GM18505 (cell line): Measurements from ENCODE around the gene LHX5.

ENCODE experiments used
- ATAC-seq: cut with Tn5 transposase; IDR thresholded peaks from one replicate; pipeline ENCODE4 v1.9.1; 2021; ENCODE audit not compliant: unreplicated experiment
- POLR2A ChIP-seq: IDR thresholded peaks from 4 replicates; pipeline ENCODE4 v1.6.1; 2011; ENCODE audit warnings: borderline replicate concordance; ENCODE audit not compliant: insufficient read depth, insufficient read length; ENCODE audit errors: extremely low read depth

The LHX5 gene

DNA sequence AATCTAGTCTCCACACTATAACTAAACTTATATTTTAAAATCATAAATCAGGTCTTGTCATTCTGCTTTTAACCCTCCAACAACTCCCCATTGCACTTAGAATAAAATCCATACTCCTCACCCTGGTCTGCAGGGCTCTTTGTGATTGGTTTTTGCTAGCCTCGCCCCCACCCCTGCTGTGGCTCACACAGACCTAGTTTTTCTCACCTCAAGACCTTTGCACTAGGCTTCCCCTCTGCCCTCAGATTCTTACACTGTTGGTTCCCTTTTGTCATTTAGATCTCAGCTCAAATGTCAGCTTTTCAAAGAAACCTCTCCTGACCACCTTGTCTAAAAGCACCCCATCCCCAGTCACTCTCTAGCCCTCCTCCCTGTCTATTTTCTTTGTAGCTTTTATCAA, 10.7 kb upstream of the LHX5 start:
- no peak for TF ChIP-seq POLR2A
- no peak for ATAC-seq

DNA sequence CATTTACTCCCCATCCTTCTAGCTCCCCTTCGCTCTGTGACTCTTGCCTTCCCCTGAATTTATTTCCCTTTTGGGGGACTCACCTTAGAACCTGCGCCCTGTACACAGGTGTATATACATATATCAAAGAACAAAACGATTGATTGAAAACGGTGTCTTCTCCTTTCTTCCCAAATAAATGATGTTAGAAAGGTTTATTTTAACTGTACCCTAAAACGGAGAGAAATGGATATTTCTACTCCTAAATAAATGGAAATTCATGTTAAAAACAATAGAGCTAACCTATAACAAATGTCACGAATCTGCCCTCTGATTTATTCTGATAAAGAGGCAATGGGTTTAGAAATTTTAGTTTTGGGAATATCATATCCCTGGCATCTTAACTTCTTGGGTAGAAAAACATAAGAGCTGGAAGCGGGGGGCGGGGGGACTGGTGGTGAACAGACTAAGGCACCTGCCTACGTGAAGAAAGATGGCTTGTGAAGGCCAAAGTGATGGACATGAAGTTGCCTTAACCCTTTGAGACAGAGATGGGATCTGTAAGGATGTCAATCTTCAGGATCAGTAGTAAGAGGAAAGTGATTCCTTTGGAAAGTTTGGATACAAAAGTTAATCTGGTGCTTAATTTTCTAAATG, 8.8 kb upstream of the LHX5 start:
- TF ChIP-seq POLR2A: no peak
- ATAC-seq: no peak

DNA sequence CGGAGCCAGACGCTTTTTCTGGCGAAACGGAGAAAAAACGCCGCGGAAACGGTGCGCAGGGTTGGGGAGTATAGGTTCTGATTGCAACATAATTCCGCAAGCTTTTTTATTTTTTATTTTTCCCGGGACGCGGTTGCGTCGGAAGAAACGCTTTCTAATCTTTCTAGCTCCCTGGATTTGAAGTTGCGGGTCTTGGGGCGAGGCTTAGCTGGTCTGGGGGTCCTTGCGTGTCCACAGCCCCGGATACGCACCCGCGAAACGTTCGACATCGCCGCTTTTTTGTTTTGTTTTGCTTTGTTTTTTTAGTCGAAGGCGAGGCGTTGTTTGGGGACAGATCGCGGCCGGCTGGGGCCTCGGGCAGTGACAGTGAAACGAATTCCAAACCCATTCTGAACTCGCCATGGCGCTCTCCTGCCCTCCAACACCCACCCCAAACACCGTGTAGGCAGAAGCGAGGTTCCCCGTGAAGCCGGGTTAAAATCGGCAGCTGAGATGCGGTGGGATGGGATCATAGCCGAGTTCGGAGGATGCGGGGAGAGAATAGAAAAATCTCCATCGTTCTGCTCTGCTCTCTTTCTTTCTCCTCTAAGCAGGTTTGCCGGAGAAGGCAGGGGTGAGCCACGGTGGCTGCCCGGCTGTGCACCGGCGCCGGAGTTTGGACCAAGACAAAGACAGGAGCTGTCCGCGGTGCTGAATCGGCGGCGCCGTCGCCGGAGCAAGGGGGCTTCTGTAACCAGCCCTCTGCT, 8.1 kb upstream of the LHX5 start:
- no peak for ATAC-seq
- no peak for TF ChIP-seq POLR2A

DNA sequence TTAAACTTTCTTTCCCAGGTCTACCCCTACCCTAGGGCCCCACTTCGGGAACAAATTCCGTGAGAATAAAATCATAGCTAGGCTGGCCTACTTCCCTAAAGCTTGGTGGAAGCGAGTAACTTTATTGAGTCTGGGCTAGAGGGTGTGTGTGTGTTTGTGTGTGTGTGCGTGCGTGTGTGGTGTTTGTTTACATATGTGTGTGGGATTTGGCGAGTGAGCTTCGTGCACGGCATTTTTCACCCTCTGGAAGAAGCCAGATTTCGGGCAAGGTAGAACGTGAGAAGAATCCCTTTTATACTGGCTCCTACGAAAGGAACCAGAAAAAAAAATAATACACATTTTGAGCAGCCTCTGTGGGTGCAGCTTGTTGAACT, 7.5 kb upstream of the LHX5 start:
- TF ChIP-seq POLR2A: no peak

DNA sequence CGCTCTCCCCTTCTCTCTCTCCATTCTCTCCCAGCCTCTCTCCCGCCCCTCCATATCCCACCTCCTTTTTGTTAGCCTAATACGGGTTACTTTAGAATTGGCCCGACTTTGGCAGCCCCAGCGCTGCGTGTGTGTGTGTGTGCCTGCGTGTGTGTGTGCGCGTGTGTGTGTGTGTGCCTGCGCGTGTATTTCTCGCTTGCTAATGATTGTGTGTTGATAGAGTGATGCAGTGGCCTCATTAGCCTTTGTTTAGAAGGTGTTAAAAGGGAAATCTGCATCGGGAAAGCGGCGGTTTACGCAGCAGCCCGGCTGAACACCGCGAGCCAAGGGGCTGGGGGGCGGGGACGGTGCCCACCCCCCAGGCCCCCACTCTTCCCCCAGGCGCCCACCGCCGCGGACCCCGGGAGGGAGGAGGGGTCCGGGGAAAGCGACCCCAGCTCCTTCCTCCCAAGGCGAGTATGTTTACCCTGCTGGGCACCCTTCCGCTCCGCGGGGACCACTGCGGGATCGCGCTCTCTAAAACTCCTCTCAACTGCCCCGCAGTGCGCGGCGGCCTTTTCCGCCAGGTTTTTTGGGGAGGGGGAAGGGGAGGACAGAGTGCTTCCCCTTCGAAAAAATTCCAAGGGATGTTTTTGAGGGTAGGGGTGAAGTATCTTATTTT, 6.8 kb upstream of the LHX5 start:
- no peak for ATAC-seq
- no peak for TF ChIP-seq POLR2A

More for the DNA sequence above, 7.5 kb upstream of the LHX5 start:
- ATAC-seq: no peak

DNA sequence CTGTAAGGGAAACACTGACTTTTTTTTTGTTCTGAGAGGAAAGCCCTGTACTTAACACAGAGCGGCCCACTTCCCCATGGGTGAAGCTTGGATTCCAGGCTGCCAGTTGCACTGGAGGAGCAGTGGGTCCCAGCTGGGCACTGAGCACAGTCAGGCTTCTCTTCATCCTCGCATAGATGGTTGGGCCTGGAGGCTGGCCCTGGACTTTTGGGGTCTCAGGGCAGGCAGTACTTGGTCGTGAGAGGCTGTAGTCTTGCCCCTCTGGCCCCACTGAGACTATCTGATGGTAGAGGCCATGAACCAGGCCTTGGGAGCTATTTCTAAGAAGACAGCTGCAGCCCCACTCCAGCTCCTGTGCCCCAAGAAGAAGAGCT, 6.2 kb upstream of the LHX5 start:
- no peak for ATAC-seq
- no peak for TF ChIP-seq POLR2A

DNA sequence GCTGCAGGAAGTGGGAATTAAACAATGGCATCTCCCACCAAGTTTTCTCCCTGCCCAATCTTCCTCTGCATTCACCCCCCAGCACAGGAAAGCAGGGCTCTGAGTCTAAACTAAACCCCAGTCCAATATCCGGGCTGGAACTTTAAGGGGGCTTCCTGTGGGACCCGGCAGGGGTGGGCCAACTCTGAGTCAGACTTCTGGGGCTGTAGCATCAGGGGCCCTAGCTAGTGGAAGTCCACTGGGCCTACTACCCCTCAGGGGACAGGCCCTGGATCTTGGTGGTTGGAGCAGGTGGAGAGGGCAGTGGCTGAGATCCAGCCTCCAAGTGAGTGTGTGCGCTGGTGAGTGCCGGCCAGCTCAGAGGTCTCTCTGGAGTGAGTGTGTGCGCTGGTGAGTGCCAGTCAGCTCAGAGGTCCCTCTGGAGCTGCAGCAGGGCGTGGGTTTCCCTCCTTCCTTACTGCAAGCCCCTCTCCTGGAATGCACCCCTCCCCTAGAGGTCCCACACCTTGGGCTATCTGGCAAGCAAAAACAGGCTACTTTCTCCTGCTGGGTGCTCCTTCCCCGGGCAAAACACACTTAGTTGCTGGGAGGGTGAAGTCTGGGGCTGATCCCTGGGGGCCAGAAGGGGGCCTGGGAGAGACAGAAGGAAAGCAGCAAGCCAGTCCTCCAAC, 5.6 kb upstream of the LHX5 start:
- no peak for ATAC-seq
- no peak for TF ChIP-seq POLR2A

DNA sequence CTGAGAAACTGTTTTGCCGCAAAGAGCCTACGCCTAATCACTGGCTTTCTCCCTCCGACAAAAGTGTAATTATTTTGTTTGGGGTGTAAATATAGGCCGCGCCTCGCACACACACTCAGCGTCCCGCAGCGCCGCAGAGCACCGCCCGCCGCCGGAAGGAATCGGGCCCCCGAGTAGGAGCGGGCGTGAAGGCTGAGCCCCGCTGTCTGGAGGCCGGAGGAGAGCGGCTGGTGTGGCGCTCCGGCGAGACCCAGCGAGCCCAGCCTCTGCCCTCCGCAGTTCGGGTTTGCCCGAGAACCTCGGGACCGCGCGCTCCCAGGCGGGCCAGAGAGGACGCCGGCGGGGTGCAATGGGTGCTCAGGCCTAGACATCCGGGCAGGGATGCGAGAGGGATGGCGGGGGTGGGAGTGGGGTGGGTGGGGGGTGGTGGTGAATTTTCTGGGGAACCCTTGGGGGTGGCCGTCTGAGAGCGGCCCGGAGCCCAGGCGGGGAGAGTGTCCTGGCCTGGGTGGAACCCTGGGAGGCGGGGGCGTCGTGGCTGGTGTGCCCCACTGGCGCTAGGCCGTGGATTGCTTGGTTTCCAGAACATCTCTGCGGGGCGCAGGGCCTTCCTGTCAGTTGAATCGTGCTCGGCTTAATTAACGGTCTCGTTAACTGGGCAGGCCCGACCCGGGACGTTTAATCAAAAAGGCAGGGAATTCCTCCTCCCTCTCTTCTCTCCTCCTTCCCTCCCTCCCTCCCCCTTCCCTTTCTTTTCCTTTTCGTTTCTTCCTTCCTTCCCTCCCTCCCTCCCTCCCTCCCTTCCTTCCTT, 4.7 kb upstream of the LHX5 start:
- no peak for TF ChIP-seq POLR2A
- ATAC-seq: no peak

DNA sequence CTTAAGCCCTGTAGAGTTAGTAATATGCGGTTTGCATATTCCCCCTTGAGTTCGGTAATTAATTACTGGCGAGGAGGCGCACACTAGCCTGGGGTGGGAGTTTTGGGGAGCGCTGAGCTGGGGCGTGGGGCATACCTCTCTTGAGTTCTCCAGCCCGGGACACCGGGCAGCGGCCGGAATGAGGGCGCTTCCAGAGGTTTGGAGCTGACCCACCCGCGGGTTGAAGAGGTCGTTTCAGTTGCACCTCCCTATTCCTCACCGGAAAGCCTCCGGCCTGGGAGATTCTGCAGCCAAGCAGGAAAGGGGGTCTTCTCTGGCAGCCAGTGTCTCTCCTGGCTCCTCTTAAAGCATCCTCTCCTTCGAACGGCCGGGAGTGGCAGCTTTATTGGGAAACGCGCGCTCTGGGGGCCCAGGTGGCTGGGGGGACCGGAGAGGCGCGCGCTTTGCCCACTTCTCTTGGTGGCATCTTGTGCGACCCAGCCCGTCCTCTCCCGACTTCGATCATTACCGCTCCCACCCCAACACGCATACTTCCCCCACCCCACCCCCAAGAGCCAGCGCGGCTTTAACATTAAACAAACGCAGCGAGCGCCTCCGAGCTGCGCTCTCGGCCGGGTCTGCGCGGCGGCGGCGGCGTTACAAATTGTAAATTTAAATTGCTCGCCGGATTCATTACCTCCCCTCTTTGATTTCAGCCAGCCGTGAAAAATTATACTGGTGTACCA, 3.9 kb upstream of the LHX5 start:
- TF ChIP-seq POLR2A: no peak
- no peak for ATAC-seq

DNA sequence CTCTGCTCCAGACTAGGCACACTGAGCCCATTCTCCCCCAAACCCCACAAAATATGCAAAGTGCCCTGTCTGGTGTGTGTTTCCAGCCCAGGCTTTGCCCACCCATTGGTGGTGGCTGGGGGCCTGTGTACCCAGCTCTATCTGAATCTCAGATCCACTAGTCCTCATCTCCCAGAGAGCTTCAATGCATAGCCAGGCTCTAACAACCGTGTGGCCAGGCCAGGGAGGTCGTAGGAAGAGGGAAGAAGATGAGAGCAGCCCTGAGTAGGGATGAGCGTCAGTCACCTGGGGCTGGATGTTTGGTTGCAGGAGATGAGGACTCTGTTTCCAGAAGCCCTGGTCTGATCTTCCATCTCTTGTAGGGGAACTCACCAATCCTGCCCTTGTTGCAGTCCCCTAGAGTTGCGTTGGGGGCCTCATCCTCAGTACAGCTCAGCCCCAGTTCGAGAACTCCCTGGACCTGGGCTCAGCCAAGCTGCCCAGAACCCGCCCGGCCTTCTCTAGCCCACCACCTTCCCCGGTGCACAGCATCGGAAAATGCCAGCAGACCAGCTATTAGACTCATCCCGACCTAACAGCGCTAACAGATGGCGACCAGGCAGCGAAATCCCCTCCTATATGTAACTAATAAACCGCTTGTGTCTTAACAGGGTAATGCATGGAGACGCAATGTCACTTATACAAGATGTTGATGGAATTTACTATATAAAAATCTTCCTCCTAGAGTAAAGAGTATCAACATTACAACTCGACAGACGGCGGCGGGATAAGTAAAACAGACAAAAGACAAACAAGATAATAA, 3.2 kb upstream of the LHX5 start:
- no peak for TF ChIP-seq POLR2A
- ATAC-seq: no peak

DNA sequence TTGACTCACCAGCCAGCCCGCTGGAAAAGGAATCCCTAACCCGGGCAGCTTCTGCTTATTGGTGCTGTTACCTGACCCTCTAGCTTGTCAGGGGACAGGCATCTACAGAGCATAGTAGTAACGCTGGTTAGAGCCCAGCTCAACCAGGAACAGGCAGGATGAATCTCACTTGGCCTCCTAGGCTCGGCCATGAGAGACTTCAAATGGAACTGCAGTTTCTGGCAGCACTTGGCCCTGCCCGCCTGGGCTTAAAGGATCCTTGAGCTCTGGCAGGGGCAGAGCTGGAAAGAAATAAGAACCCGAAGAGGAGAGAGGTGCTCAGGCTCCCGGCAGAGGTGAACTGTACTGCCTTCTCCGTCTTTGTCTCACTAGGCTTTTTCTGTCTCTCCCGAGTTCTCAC, 2.3 kb upstream of the LHX5 start:
- ATAC-seq: no peak

DNA sequence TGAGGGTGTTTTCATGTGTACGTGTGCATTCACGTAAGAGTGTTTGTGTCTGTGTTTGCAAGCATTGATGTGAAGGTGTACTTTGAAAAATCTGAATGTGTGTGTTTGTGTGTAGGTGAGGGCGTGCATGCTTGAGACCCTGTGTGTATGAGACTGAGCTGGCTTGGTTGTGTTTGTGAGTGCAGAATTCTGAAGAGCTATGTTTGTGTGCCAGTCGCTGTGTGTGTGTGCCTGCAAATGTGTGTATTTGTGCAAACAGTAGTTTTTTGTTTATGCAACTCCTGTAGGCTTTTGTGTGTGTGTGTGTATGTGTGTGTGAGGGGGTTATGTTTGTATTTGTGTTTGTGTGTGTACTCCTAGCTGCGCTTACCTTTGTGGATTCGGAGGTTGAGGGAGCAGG, 1.7 kb upstream of the LHX5 start:
- TF ChIP-seq POLR2A: no peak
- ATAC-seq: no peak

More for the DNA sequence above, 2.3 kb upstream of the LHX5 start:
- TF ChIP-seq POLR2A: no peak
